Measurements from ENCODE around the gene RBL1.

The RBL1 gene

DNA sequence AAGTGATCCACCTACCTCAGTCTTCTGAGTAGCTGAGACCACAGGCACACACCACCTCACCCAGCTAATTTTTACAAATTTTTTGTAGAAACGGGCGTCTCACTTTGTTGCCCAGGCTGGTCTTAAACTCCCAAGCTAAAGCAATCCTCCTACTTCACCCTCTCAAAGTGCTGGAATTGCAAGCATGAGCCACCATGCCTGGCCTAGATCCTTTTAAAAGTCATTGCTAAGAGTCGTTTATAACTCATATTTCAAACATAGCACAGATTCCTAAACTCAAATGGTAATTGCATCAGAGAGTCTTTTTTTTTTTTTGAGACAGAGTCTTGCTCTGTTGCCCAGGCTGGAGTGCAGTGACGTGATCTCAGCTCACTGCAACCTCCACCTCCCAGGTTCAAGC is 136.6 kb downstream of the RBL1 start:
- no peak overlapping the region for H3K9ac ChIP-seq (ENCODE audit: low read length)
- peaks cover 15% of the 10 kb centered on the region for H3K4me1 ChIP-seq (ENCODE audit: control insufficient read depth, insufficient read depth, low read length)
- DNase-seq (ENCODE audit: low read depth), result peak; percentile 62
- H3K27me3 ChIP-seq (replicated peaks; ENCODE audit: control insufficient read depth, insufficient read depth, low read length), result no peaks in the 10 kb centered on the region
- peaks cover 12% of the 10 kb centered on the region for H3K9me3 ChIP-seq (ENCODE audit: control insufficient read depth, low read length)
- H3K4me3 ChIP-seq (ENCODE audit: low read length), result no peak overlapping the region
- H3K36me3 ChIP-seq (ENCODE audit: control insufficient read depth, insufficient read depth, low read length, severe bottlenecking), result no peaks in the 10 kb centered on the region

GRCh38 chr20:36957875-36958667 is 137.7 kb downstream of the RBL1 start:
- Histone ChIP-seq H3K4me1 (ENCODE audit: control insufficient read depth, insufficient read depth, low read length) (peaks cover 16% of the 10 kb centered on the region), H3K36me3 (ENCODE audit: control insufficient read depth, insufficient read depth, low read length, severe bottlenecking) (no peaks in the 10 kb centered on the region), H3K9me3 (ENCODE audit: control insufficient read depth, low read length) (peaks cover 11% of the 10 kb centered on the region), H3K4me3 (ENCODE audit: low read length) (no peak overlapping the region), H3K9ac (ENCODE audit: low read length) (no peak overlapping the region), H3K27me3 (replicated peaks; ENCODE audit: control insufficient read depth, insufficient read depth, low read length) (no peaks in the 10 kb centered on the region)
- DNase-seq (ENCODE audit: low read depth), result no peak

GRCh38 chr20:36956674-36957073 is 139.1 kb downstream of the RBL1 start:
- DNase-seq (ENCODE audit: low read depth), result no peak
- H3K9me3 ChIP-seq (ENCODE audit: control insufficient read depth, low read length), result no peaks in the 10 kb centered on the region
- no peak overlapping the region for H3K9ac ChIP-seq (ENCODE audit: low read length)
- H3K27me3 ChIP-seq (replicated peaks; ENCODE audit: control insufficient read depth, insufficient read depth, low read length), result no peaks in the 10 kb centered on the region
- H3K36me3 ChIP-seq (ENCODE audit: control insufficient read depth, insufficient read depth, low read length, severe bottlenecking), result no peaks in the 10 kb centered on the region
- H3K4me3 ChIP-seq (ENCODE audit: low read length), result no peak overlapping the region
- peaks cover 23% of the 10 kb centered on the region for H3K4me1 ChIP-seq (ENCODE audit: control insufficient read depth, insufficient read depth, low read length)

- no peak overlapping the region for H3K9ac ChIP-seq (ENCODE audit: low read length)
- no peak overlapping the region for H3K4me3 ChIP-seq (ENCODE audit: low read length)
- H3K9me3 ChIP-seq (ENCODE audit: control insufficient read depth, low read length), result no peaks in the 10 kb centered on the region
- no peak for DNase-seq (ENCODE audit: low read depth)
- peaks cover 23% of the 10 kb centered on the region for H3K4me1 ChIP-seq (ENCODE audit: control insufficient read depth, insufficient read depth, low read length)
- H3K36me3 ChIP-seq (ENCODE audit: control insufficient read depth, insufficient read depth, low read length, severe bottlenecking), result no peaks in the 10 kb centered on the region
- H3K27me3 ChIP-seq (replicated peaks; ENCODE audit: control insufficient read depth, insufficient read depth, low read length), result no peaks in the 10 kb centered on the region
Observed at GRCh38 chr20:36956016-36956415, 139.8 kb downstream of the RBL1 start.

GRCh38 chr20:36951979-36952738 is 143.6 kb downstream of the RBL1 start:
- Histone ChIP-seq H3K4me3 (ENCODE audit: low read length) (peak overlapping the region; percentile 99), H3K4me1 (ENCODE audit: control insufficient read depth, insufficient read depth, low read length) (peaks cover 25% of the 10 kb centered on the region), H3K9me3 (ENCODE audit: control insufficient read depth, low read length) (no peaks in the 10 kb centered on the region), H3K9ac (ENCODE audit: low read length) (peak overlapping the region; percentile 96), H3K27me3 (replicated peaks; ENCODE audit: control insufficient read depth, insufficient read depth, low read length) (no peaks in the 10 kb centered on the region), H3K36me3 (ENCODE audit: control insufficient read depth, insufficient read depth, low read length, severe bottlenecking) (no peaks in the 10 kb centered on the region)
- DNase-seq (ENCODE audit: low read depth), result no peak

DNA sequence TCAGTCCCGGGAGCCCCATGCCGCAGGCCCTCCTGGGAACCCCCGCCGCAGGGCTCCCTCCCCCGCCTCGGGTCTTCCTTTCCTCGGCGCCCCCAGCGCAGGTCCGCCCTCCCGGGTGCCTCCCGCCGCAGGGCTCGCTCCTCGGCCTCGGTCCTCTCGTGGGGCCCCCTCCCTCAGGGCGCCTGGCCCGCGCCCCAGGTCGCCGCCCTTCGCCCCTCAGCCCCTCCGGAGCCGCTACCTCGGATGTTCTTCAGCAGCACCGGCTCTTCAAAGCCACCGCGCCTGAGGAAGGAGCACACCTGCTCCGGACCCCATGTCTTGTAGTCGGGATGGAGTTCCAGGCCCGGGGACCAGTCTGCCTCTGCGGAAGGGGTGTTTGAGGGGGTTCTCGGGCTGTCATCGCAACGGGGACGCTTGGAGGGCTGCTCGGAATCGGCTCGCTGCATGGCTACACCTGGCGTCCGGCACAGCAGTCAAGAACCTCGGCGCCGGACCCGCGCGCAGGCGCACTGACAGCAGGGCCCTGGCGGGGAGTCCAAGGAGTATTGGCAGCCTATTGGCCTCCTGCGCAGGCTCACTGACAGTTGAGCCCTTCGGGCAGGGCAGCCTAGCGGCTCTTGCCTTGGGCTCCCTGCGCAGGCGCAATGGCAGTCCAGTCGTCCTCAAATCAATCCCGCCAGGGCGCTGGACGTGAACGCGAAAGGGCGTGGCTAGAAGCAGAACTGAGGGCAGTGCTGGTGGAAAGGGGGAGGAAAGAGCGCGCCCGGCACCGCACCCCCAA is 144.4 kb downstream of the RBL1 start, which contains the start of gene SAMHD1:
SAMHD1 (minus strand) TSS at position 511 of the 781 bp plus-strand sequence; CDS start at position 446, 65 bp downstream.
- peak; percentile 99 for DNase-seq (ENCODE audit: low read depth)
- H3K9ac ChIP-seq (ENCODE audit: low read length), result peak within 1 kb of the TSS; percentile 96
- H3K4me3 ChIP-seq (ENCODE audit: low read length), result peak within 1 kb of the TSS; percentile 99
- H3K27me3 ChIP-seq (replicated peaks; ENCODE audit: control insufficient read depth, insufficient read depth, low read length), result no peaks in the 10 kb centered on the region
- peaks cover 33% of the 10 kb centered on the region for H3K4me1 ChIP-seq (ENCODE audit: control insufficient read depth, insufficient read depth, low read length)
- no peaks in the 10 kb centered on the region for H3K36me3 ChIP-seq (ENCODE audit: control insufficient read depth, insufficient read depth, low read length, severe bottlenecking)
- no peaks in the 10 kb centered on the region for H3K9me3 ChIP-seq (ENCODE audit: control insufficient read depth, low read length)

DNA sequence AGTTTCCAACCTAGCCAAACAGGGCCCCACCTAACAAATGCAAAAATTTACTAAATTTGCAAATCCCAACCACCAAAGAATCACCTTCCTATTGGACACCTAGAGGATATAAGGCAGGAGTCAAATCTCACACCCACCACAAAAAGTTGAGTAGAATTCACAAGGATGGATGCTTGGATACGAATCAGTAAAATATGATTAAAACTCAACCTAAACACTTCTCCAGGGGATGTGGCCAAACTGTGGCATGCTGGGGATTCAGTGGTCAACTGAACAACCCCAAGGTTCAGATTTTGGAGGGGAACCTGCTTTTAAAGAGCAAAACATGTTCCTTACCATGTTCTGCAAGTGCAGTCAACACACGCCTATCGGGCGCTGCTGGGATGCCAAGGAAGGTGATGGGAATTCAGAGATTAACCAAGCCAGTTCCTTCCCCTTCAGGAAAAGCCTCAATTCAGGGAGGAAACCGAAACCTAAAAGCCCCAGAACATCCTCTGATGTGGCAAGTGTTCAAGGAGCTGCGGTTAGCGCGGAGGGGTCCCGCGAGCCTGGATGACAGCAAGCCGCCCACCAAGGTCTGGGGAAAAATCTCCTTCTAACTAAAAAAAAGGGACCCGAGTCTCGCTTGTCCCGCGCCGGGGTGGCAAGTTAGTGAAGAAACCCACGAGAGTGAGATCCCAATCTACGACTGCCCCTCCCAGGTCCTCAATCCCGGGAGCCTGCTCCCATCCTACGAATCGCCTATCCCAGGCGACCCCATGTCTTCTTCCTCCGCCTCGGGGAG is 145.2 kb downstream of the RBL1 start:
- peak overlapping the region; percentile 99 for H3K4me3 ChIP-seq (ENCODE audit: low read length)
- peak; percentile 66 for DNase-seq (ENCODE audit: low read depth)
- no peaks in the 10 kb centered on the region for H3K9me3 ChIP-seq (ENCODE audit: control insufficient read depth, low read length)
- H3K27me3 ChIP-seq (replicated peaks; ENCODE audit: control insufficient read depth, insufficient read depth, low read length), result no peaks in the 10 kb centered on the region
- peaks cover 33% of the 10 kb centered on the region for H3K4me1 ChIP-seq (ENCODE audit: control insufficient read depth, insufficient read depth, low read length)
- peak overlapping the region; percentile 96 for H3K9ac ChIP-seq (ENCODE audit: low read length)
- H3K36me3 ChIP-seq (ENCODE audit: control insufficient read depth, insufficient read depth, low read length, severe bottlenecking), result peaks cover 4% of the 10 kb centered on the region
